HEK293 (cell line): ENCODE results near the gene ESPL1.

Experiments used
- CTCF ChIA-PET: fragments of 350-600 bp; formaldehyde crosslinking; extraction: SDS; loops from one replicate; lab custom pipeline; 2021; ENCODE audit warnings: antibody characterized with exemption; lab: Yijun Ruan, JAX
- POLR2A ChIA-PET: fragments of 300-600 bp; formaldehyde crosslinking; extraction: SDS; loops from one replicate; lab custom pipeline; 2020; ENCODE audit warnings: antibody characterized with exemption, inconsistent platforms; lab: Yijun Ruan, JAX
- H3K27ac ChIP-seq: fragments of 200-500 bp; sonication (Bioruptor generic); 2 replicates; pipeline ENCODE4 v1.5.1; 2014; ENCODE audit warnings: low read depth, low read length, control low read depth, inconsistent platforms; ENCODE audit errors: extremely low read depth
- H3K36me3 ChIP-seq, 2 experiments: fragments of 200-500 bp in 1 of 2; sonication (Bioruptor generic) in 1 of 2; 1 replicate in 1 of 2; 2 replicates in 1 of 2; pipeline ENCODE4 v1.5.1; 2014 to 2017; ENCODE audit warnings: inconsistent platforms in 2 of 2, low read length in 2 of 2; ENCODE audit not compliant: control insufficient read depth in 2 of 2, insufficient read depth in 1 of 2
- H3K4me1 ChIP-seq: fragments of 200-500 bp; sonication (Bioruptor generic); 2 replicates; pipeline ENCODE4 v1.5.1; 2014; ENCODE audit warnings: mild to moderate bottlenecking, low read length, inconsistent platforms; ENCODE audit not compliant: control insufficient read depth, insufficient read depth
- H3K4me3 ChIP-seq: 2 replicates; pipeline ENCODE4 v1.5.1; 2011; ENCODE audit warnings: low read depth, mild to moderate bottlenecking, control low read depth, low read length, moderate library complexity
- H3K9me3 ChIP-seq: fragments of 200-500 bp; sonication (Bioruptor generic); 2 replicates; pipeline ENCODE4 v1.5.1; 2014; ENCODE audit warnings: low read depth, low read length, inconsistent platforms; ENCODE audit not compliant: control insufficient read depth, insufficient read depth
- BCL11B ChIP-seq: fragments of 450-650 bp; formaldehyde crosslinking; IDR thresholded peaks from 2 replicates; pipeline ENCODE4 v1.5.1; 2016; ENCODE audit warnings: low read depth, missing biosample characterization, missing genetic modification characterization
- GLI4 ChIP-seq: fragments of 450-650 bp; formaldehyde crosslinking; IDR thresholded peaks from 2 replicates; pipeline ENCODE4 v1.5.1; 2016; ENCODE audit warnings: missing biosample characterization, missing genetic modification characterization
- ZNF148 ChIP-seq: fragments of 450-650 bp; formaldehyde crosslinking; IDR thresholded peaks from 2 replicates; pipeline ENCODE4 v1.5.0; 2017; ENCODE audit warnings: missing biosample characterization, missing genetic modification characterization, borderline replicate concordance
- ZNF175 ChIP-seq: fragments of 450-650 bp; formaldehyde crosslinking; IDR thresholded peaks from 2 replicates; pipeline ENCODE4 v1.5.1; 2016; ENCODE audit warnings: missing biosample characterization, missing genetic modification characterization
- ZNF280C ChIP-seq: fragments of 450-650 bp; formaldehyde crosslinking; IDR thresholded peaks from 2 replicates; pipeline ENCODE4 v1.5.1; 2016; ENCODE audit warnings: missing biosample characterization, missing genetic modification characterization
- ZNF341 ChIP-seq: fragments of 450-650 bp; formaldehyde crosslinking; IDR thresholded peaks from 2 replicates; pipeline ENCODE4; 2016; ENCODE audit warnings: low read depth, missing biosample characterization, missing genetic modification characterization
- ZNF548 ChIP-seq: fragments of 450-650 bp; formaldehyde crosslinking; IDR thresholded peaks from 2 replicates; pipeline ENCODE4 v1.5.1; 2016; ENCODE audit warnings: missing biosample characterization, missing genetic modification characterization
- ZNF580 ChIP-seq: fragments of 450-650 bp; formaldehyde crosslinking; IDR thresholded peaks from 2 replicates; pipeline ENCODE4 v1.5.1; 2016; ENCODE audit warnings: missing biosample characterization, missing genetic modification characterization
- ZNF707 ChIP-seq: fragments of 450-650 bp; formaldehyde crosslinking; IDR thresholded peaks from 2 replicates; pipeline ENCODE4 v1.5.1; 2016; ENCODE audit warnings: missing biosample characterization, missing genetic modification characterization
- ZNF76 ChIP-seq: fragments of 450-650 bp; formaldehyde crosslinking; IDR thresholded peaks from 2 replicates; pipeline ENCODE4; 2016; ENCODE audit warnings: low read depth, missing biosample characterization, missing genetic modification characterization, borderline replicate concordance
- ZNF785 ChIP-seq: fragments of 450-650 bp; formaldehyde crosslinking; IDR thresholded peaks from 2 replicates; pipeline ENCODE4 v1.5.1; 2016; ENCODE audit warnings: missing biosample characterization, missing genetic modification characterization
- TF ChIP-seq, protein P1 (sequence below): fragments of 450-650 bp; formaldehyde crosslinking; IDR thresholded peaks from 2 replicates; pipeline ENCODE4 v1.5.1; 2016; ENCODE audit warnings: missing biosample characterization, missing genetic modification characterization
- TF ChIP-seq, protein P2 (sequence below): fragments of 450-650 bp; formaldehyde crosslinking; IDR thresholded peaks from 2 replicates; pipeline ENCODE4 v1.5.1; 2016; ENCODE audit warnings: missing biosample characterization, missing genetic modification characterization, borderline replicate concordance
- TF ChIP-seq, protein P3 (sequence below): fragments of 450-650 bp; formaldehyde crosslinking; conservative IDR thresholded peaks from 2 replicates; pipeline ENCODE4 v1.5.1; 2016; ENCODE audit warnings: low read depth, missing biosample characterization, missing genetic modification characterization

ESPL1 gene

DNA sequence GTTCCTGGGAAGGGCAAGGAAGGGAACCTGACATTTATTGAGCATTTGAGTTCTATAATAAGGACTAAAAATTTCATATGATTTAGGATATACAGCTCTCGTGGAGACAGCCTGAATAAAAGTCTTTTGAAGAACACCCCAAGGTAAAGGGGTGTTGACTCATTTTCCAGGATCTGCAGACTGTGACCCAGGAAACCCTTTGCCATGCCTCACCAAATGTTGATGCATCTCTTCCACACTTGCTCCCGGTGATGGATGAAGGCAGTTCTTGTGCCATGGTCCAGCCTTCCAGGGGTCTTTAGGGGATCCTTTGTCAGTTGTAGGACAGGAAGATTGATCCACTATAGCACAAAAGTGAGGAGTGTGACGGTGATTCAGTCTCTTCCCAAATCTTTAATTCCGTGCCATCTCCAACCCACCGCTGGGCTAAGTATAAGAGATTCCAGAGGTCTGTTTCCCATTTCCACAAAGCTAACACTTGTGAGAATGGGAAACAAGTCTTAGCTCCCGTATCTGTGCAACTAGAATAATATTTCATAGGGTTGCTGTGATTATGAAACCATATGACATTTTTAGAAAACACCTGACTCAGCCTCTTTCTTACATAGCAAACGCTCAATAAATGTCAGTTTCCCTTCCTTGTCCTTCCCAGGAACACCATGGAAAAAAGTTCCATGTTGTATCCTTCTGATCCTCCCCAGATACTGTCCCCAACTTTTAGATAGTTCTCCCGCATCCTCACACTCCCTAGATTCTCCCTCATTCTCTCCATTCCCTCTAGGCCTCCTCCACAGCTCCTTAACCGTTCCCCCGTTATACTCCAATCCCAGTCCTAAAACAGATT, 52.5 kb downstream of the ESPL1 start (continued):
- no peak for TF ChIP-seq ZNF148 (tag by site-specific recombination)
- no peak for TF ChIP-seq ZNF175 (tag by site-specific recombination)
- TF ChIP-seq ZNF580 (tag by site-specific recombination), result no peak
- no peak for TF ChIP-seq BCL11B (tag by site-specific recombination)
- no peak for TF ChIP-seq ZNF707 (tag by site-specific recombination)
- no peak for TF ChIP-seq ZNF785 (tag by site-specific recombination)
- TF ChIP-seq ZNF280C (tag by site-specific recombination), result no peak
- TF ChIP-seq, protein P1, sequence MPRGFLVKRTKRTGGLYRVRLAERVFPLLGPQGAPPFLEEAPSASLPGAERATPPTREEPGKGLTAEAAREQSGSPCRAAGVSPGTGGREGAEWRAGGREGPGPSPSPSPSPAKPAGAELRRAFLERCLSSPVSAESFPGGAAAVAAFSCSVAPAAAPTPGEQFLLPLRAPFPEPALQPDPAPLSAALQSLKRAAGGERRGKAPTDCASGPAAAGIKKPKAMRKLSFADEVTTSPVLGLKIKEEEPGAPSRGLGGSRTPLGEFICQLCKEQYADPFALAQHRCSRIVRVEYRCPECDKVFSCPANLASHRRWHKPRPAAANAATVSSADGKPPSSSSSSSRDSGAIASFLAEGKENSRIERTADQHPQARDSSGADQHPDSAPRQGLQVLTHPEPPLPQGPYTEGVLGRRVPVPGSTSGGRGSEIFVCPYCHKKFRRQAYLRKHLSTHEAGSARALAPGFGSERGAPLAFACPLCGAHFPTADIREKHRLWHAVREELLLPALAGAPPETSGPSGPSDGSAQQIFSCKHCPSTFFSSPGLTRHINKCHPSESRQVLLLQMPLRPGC, result 0 out of 2 replicates have a peak, but pooled peaks have one; percentile 10
- TF ChIP-seq, protein P2, sequence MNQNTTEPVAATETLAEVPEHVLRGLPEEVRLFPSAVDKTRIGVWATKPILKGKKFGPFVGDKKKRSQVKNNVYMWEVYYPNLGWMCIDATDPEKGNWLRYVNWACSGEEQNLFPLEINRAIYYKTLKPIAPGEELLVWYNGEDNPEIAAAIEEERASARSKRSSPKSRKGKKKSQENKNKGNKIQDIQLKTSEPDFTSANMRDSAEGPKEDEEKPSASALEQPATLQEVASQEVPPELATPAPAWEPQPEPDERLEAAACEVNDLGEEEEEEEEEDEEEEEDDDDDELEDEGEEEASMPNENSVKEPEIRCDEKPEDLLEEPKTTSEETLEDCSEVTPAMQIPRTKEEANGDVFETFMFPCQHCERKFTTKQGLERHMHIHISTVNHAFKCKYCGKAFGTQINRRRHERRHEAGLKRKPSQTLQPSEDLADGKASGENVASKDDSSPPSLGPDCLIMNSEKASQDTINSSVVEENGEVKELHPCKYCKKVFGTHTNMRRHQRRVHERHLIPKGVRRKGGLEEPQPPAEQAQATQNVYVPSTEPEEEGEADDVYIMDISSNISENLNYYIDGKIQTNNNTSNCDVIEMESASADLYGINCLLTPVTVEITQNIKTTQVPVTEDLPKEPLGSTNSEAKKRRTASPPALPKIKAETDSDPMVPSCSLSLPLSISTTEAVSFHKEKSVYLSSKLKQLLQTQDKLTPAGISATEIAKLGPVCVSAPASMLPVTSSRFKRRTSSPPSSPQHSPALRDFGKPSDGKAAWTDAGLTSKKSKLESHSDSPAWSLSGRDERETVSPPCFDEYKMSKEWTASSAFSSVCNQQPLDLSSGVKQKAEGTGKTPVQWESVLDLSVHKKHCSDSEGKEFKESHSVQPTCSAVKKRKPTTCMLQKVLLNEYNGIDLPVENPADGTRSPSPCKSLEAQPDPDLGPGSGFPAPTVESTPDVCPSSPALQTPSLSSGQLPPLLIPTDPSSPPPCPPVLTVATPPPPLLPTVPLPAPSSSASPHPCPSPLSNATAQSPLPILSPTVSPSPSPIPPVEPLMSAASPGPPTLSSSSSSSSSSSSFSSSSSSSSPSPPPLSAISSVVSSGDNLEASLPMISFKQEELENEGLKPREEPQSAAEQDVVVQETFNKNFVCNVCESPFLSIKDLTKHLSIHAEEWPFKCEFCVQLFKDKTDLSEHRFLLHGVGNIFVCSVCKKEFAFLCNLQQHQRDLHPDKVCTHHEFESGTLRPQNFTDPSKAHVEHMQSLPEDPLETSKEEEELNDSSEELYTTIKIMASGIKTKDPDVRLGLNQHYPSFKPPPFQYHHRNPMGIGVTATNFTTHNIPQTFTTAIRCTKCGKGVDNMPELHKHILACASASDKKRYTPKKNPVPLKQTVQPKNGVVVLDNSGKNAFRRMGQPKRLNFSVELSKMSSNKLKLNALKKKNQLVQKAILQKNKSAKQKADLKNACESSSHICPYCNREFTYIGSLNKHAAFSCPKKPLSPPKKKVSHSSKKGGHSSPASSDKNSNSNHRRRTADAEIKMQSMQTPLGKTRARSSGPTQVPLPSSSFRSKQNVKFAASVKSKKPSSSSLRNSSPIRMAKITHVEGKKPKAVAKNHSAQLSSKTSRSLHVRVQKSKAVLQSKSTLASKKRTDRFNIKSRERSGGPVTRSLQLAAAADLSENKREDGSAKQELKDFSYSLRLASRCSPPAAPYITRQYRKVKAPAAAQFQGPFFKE, result no peak

DNA sequence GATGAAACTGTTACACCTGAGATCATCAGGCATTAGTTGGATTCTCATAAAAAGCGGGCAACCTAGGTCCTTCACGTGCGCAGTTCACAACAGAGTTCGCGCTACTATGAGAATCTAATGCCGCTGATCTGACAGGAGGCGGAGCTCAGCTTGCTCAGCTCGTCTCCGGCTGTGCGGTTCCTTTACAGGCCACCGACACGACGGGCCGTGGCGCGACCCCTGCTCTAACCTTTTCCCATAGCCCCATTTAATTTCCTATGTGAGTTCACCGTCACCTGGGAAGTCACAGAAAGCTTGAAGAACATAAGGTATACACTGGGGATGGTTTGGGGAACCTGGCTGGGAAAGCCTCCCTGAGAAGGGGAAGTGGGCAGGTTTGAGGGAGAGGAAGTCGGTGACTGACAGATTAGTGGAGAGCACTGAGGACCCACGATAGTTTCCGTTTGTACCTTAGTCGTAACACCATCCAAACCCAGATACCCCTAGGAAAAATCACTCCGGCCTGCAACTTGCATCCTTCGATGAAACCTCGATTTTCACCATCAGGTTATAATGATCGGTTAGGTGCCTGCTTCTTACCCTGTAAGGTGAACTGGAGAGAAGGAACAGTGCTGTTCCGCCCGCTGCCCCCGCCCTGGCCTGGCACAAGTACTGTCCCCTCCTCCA, 56.1 kb downstream of the ESPL1 start:
- Histone ChIP-seq H3K4me3 (peak overlapping the region; percentile 54), H3K4me1 (no peaks in the 10 kb centered on the region), H3K9me3 (no peaks in the 10 kb centered on the region), H3K27ac (peak overlapping the region; percentile 86; the same call in 1 of the 2 replicates), H3K36me3 (peaks cover 3 to 7% of the 10 kb centered on the region in 2 experiments; a peak in 2 of 3 replicates)
- POLR2A ChIA-PET, result interaction anchor here (1.0 to 3.0 kb wide), 14 partner anchors 11 to 245 kb away, joined by 3 to 16 read pairs (median 4); partner anchors contain the start of genes MAP3K12, PFDN5, SPRYD3 and TARBP2
- CTCF ChIA-PET, result interaction anchor here (0.6 to 12.7 kb wide), 13 partner anchors 19 to 912 kb away, joined by 3 to 156 read pairs (median 6); partner anchors contain the start of genes NPFF and TARBP2
- TF ChIP-seq GLI4 (tag by site-specific recombination) (no peak), ZNF341 (tag by site-specific recombination) (peak; percentile 79), ZNF76 (tag by site-specific recombination) (no peak), ZNF548 (peak; percentile 8; the same call in 1 of the 2 replicates)
- TF ChIP-seq, protein P3, sequence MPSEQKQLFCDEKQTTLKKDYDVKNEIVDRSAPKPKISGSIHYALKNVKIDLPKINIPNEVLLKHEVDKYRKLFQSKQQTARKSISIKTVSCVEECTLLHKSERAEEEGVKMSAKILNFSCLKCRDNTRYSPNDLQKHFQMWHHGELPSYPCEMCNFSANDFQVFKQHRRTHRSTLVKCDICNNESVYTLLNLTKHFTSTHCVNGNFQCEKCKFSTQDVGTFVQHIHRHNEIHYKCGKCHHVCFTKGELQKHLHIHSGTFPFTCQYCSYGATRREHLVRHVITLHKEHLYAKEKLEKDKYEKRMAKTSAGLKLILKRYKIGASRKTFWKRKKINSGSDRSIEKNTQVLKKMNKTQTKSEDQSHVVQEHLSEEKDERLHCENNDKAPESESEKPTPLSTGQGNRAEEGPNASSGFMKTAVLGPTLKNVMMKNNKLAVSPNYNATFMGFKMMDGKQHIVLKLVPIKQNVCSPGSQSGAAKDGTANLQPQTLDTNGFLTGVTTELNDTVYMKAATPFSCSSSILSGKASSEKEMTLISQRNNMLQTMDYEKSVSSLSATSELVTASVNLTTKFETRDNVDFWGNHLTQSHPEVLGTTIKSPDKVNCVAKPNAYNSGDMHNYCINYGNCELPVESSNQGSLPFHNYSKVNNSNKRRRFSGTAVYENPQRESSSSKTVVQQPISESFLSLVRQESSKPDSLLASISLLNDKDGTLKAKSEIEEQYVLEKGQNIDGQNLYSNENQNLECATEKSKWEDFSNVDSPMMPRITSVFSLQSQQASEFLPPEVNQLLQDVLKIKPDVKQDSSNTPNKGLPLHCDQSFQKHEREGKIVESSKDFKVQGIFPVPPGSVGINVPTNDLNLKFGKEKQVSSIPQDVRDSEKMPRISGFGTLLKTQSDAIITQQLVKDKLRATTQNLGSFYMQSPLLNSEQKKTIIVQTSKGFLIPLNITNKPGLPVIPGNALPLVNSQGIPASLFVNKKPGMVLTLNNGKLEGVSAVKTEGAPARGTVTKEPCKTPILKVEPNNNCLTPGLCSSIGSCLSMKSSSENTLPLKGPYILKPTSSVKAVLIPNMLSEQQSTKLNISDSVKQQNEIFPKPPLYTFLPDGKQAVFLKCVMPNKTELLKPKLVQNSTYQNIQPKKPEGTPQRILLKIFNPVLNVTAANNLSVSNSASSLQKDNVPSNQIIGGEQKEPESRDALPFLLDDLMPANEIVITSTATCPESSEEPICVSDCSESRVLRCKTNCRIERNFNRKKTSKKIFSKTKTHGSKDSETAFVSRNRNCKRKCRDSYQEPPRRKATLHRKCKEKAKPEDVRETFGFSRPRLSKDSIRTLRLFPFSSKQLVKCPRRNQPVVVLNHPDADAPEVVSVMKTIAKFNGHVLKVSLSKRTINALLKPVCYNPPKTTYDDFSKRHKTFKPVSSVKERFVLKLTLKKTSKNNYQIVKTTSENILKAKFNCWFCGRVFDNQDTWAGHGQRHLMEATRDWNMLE (tag by site-specific recombination), result 0 out of 2 replicates have a peak, but pooled peaks have one; percentile 10
